ENCODE measurements around the gene GDPD3. TPM values are rescaled to one million over a fixed set of nuclear protein-coding genes. Genes with fewer than 3 reads are reported as not detected.

The GDPD3 gene
- total RNA-seq, 2 donors from 2014 or later = 2.7 to 6.5 TPM

DNA sequence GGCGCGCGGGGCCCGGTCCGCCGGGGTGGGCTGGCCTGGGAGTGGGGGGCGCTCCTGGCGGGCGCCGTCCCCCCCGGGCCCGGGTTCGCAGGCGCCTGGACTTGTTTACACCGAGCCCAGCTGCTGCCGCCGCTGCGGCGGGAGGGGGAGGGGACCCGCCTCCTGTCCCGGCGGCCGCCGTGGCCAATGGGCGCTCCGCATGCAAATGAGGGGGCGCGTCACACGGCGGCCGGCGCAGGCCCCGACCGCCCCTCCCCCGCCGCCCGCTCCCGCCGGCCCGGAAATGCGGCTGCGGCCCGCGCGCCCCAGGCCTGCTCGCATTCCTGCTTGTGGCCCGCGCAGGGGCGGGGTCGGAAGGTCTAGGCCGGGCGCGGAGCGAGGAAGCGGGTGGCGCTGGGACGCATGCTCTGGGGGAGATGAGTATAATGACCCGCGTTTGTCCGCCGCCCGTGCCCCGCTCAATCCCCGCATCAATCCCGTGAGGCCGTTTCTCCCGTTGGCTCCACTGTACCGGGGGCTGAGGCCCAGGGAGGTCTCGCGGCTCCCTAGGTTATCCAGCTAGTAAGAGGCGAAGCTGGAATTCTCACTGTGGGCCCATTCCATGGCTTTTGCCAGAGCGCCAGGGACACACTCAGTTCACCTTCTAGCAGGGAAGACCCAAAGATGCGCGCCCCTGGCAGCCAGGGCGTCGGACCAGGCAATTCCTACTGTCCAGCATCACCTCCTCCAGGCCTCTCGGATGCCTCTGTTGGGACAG is 17.1 kb downstream of the GDPD3 start, which contains the start of gene YPEL3:
TSS of gene YPEL3 (minus strand) at position 109 of the 757 bp plus-strand sequence. CDS start 731 bp downstream, outside the sequence.
- Histone ChIP-seq H3K27ac (ENCODE audit: low read depth, low read length) (peak within 1 kb of the TSS; percentile 56), H3K9me3 (ENCODE audit: control insufficient read depth, low read length) (peaks cover 25% of the 10 kb centered on the region), H3K27me3 (ENCODE audit: control insufficient read depth, insufficient read depth, low read length, poor library complexity, severe bottlenecking) (no peaks in the 10 kb centered on the region), H3K9ac (ENCODE audit: extremely low read depth, low read length, poor library complexity, severe bottlenecking) (peak within 1 kb of the TSS; percentile 20), H3K4me1 (ENCODE audit: control insufficient read depth, insufficient read depth, low read length) (no peaks in the 10 kb centered on the region), H3K4me3 (ENCODE audit: low read length) (peak within 1 kb of the TSS; percentile 77), H3K36me3 (ENCODE audit: control insufficient read depth, insufficient read depth, low read length) (no peaks in the 10 kb centered on the region)
- DNase-seq = peak; percentile 97
- peaks cover 29% of the 10 kb centered on the region for H3K9me3 Mint-ChIP-seq
- peaks cover 26% of the 10 kb centered on the region for H3K36me3 Mint-ChIP-seq (ENCODE audit: low read depth)
- WGBS, 2 experiments (ENCODE audit: insufficient coverage in 1 of 2, insufficient read length in 1 of 2) = 16 to 39% methylated on average over 32 to 77 of the region's 77 CpGs
- TF ChIP-seq, protein P1, sequence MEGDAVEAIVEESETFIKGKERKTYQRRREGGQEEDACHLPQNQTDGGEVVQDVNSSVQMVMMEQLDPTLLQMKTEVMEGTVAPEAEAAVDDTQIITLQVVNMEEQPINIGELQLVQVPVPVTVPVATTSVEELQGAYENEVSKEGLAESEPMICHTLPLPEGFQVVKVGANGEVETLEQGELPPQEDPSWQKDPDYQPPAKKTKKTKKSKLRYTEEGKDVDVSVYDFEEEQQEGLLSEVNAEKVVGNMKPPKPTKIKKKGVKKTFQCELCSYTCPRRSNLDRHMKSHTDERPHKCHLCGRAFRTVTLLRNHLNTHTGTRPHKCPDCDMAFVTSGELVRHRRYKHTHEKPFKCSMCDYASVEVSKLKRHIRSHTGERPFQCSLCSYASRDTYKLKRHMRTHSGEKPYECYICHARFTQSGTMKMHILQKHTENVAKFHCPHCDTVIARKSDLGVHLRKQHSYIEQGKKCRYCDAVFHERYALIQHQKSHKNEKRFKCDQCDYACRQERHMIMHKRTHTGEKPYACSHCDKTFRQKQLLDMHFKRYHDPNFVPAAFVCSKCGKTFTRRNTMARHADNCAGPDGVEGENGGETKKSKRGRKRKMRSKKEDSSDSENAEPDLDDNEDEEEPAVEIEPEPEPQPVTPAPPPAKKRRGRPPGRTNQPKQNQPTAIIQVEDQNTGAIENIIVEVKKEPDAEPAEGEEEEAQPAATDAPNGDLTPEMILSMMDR (conservative IDR thresholded peaks at IDR 0.05) = no peak
- H3K4me3 Mint-ChIP-seq = peak within 1 kb of the TSS; percentile 68
- peak within 1 kb of the TSS; percentile 94 for H3K27ac Mint-ChIP-seq
- H3K27me3 Mint-ChIP-seq (ENCODE audit: insufficient read depth) = peaks cover 3% of the 10 kb centered on the region
- H3K4me1 Mint-ChIP-seq = peaks cover 19% of the 10 kb centered on the region

- no peak overlapping the region for H3K4me3 ChIP-seq (ENCODE audit: low read length)
- peaks cover under 1% of the 10 kb centered on the region for H3K27me3 Mint-ChIP-seq (ENCODE audit: insufficient read depth)
- TF ChIP-seq, protein P1 (conservative IDR thresholded peaks at IDR 0.05) = no peak
- H3K4me1 ChIP-seq (ENCODE audit: control insufficient read depth, insufficient read depth, low read length) = no peaks in the 10 kb centered on the region
- H3K9me3 ChIP-seq (ENCODE audit: control insufficient read depth, low read length) = peaks cover 25% of the 10 kb centered on the region
- H3K27ac Mint-ChIP-seq = peak overlapping the region; percentile 92
- peak overlapping the region; percentile 68 for H3K4me3 Mint-ChIP-seq
- DNase-seq = peak; percentile 72
- peaks cover 29% of the 10 kb centered on the region for H3K9me3 Mint-ChIP-seq
- no peak overlapping the region for H3K27ac ChIP-seq (ENCODE audit: low read depth, low read length)
- peaks cover 19% of the 10 kb centered on the region for H3K4me1 Mint-ChIP-seq
- no peaks in the 10 kb centered on the region for H3K27me3 ChIP-seq (ENCODE audit: control insufficient read depth, insufficient read depth, low read length, poor library complexity, severe bottlenecking)
- H3K9ac ChIP-seq (ENCODE audit: extremely low read depth, low read length, poor library complexity, severe bottlenecking) = no peak overlapping the region
- WGBS, 2 experiments (ENCODE audit: insufficient coverage in 1 of 2, insufficient read length in 1 of 2) = 55 to 82% methylated on average over 24 to 47 of the region's 47 CpGs
- H3K36me3 Mint-ChIP-seq (ENCODE audit: low read depth) = peaks cover 26% of the 10 kb centered on the region
- no peaks in the 10 kb centered on the region for H3K36me3 ChIP-seq (ENCODE audit: control insufficient read depth, insufficient read depth, low read length)
Observed at GRCh38 chr16:30095166-30096078, 17.9 kb downstream of the GDPD3 start.

DNA sequence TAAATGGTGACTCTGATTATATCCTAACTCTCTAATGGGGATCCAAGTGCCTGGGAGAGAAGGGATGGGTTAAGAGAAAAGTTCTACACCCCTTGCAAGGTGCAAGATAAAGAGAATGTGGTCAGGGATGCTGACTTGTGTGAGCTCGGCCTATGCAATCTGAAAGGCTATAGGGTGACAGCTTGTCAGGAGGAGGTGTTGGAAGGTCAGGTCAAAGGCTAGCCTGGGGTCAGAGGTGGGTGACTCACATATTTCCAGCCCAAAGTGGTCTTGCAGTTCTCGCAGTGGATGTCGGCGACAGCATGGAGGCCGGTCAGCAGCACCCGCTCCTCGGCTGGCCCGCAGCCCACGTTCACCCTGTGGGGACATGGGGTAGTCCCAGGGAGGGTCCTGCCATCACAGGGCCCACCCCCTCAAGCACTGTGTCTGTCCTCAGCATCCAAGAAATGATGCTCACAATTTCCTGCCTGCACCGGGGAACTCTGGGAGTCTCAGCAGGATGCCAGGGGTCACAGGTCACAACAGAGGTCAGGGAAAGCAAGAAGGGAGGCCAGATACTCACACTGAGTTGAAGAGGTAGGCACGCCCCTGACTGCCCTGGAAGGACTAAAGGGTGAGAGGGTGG is 18.7 kb downstream of the GDPD3 start:
- H3K4me3 Mint-ChIP-seq = peak overlapping the region; percentile 68
- WGBS, 2 experiments (ENCODE audit: insufficient coverage in 1 of 2, insufficient read length in 1 of 2) = 89 to 91% methylated on average over 8 to 11 of the region's 11 CpGs
- Histone ChIP-seq H3K4me1 (ENCODE audit: control insufficient read depth, insufficient read depth, low read length) (no peaks in the 10 kb centered on the region), H3K27ac (ENCODE audit: low read depth, low read length) (no peak overlapping the region), H3K9me3 (ENCODE audit: control insufficient read depth, low read length) (peaks cover 25% of the 10 kb centered on the region), H3K9ac (ENCODE audit: extremely low read depth, low read length, poor library complexity, severe bottlenecking) (no peak overlapping the region), H3K36me3 (ENCODE audit: control insufficient read depth, insufficient read depth, low read length) (no peaks in the 10 kb centered on the region), H3K4me3 (ENCODE audit: low read length) (no peak overlapping the region), H3K27me3 (ENCODE audit: control insufficient read depth, insufficient read depth, low read length, poor library complexity, severe bottlenecking) (no peaks in the 10 kb centered on the region)
- no peak for DNase-seq
- H3K4me1 Mint-ChIP-seq = peaks cover 19% of the 10 kb centered on the region
- no peaks in the 10 kb centered on the region for H3K27me3 Mint-ChIP-seq (ENCODE audit: insufficient read depth)
- peaks cover 26% of the 10 kb centered on the region for H3K36me3 Mint-ChIP-seq (ENCODE audit: low read depth)
- H3K27ac Mint-ChIP-seq = peak overlapping the region; percentile 72
- H3K9me3 Mint-ChIP-seq = peaks cover 29% of the 10 kb centered on the region
- TF ChIP-seq, protein P1 (conservative IDR thresholded peaks at IDR 0.05) = no peak

Measured in endodermal cell (in vitro differentiated cells).